H54 (cell line): ENCODE results near the gene AP1AR.
"Not testable (repeated sequence)": the region's sequence is repeated elsewhere in the genome, so short reads cannot be mapped to it uniquely, and the experiment has no call there.

Experiments
- DNase-seq: peaks from one replicate; pipeline ENCODE4 v3.0.0; 2011; ENCODE audit warnings: low spot score, mixed read lengths; ENCODE audit not compliant: insufficient read length
- FAIRE-seq: peaks from 3 replicates; lab custom pipeline; 2011; peaks lifted over from hg19 to GRCh38; lab: Jason Lieb, UNC
- POLR2A ChIP-seq: IDR thresholded peaks from 2 replicates; pipeline ENCODE4 v1.6.1; 2011; ENCODE audit warnings: low read depth, mild to moderate bottlenecking, low read length

Gene AP1AR

GRCh38 chr4:112231779-112232713, at the start of gene AP1AR:
Gene AP1AR, plus strand, starts transcription at chr4:112231787. Its CDS starts 305 bp downstream, at chr4:112232092.
- FAIRE-seq: no peak
- DNase-seq: peak; percentile 52
- peak; percentile 74 for TF ChIP-seq POLR2A

- FAIRE-seq (no peak), DNase-seq (no peak)
- TF ChIP-seq POLR2A: no peak
These were observed 49.0 kb upstream of the AP1AR start for GRCh38 chr4:112182604-112183003.

GRCh38 chr4:112183252-112183651, 48.3 kb upstream of the AP1AR start:
- FAIRE-seq (no peak), DNase-seq (no peak)
- TF ChIP-seq POLR2A: no peak

- FAIRE-seq (no peak), DNase-seq (no peak)
- TF ChIP-seq POLR2A: no peak
These were observed 47.1 kb upstream of the AP1AR start for GRCh38 chr4:112184438-112184837.

GRCh38 chr4:112185334-112185733, 46.3 kb upstream of the AP1AR start:
- no peak for TF ChIP-seq POLR2A
- no peak for DNase-seq
- no peak for FAIRE-seq

GRCh38 chr4:112185740-112186670, 45.6 kb upstream of the AP1AR start:
- TF ChIP-seq POLR2A: no peak
- FAIRE-seq: no peak
- no peak for DNase-seq

GRCh38 chr4:112189754-112190153, 41.8 kb upstream of the AP1AR start:
- DNase-seq (no peak), FAIRE-seq (no peak)
- TF ChIP-seq POLR2A: no peak

GRCh38 chr4:112190684-112191083, 40.9 kb upstream of the AP1AR start:
- no peak for TF ChIP-seq POLR2A
- FAIRE-seq (no peak), DNase-seq (no peak)

- no peak for DNase-seq
- no peak for TF ChIP-seq POLR2A
- FAIRE-seq: no peak
These were observed 35.1 kb upstream of the AP1AR start for GRCh38 chr4:112196461-112196860.

GRCh38 chr4:112199041-112199440, 32.5 kb upstream of the AP1AR start:
- FAIRE-seq: no peak
- no peak for DNase-seq
- TF ChIP-seq POLR2A: no peak

GRCh38 chr4:112201915-112202505, 29.6 kb upstream of the AP1AR start:
- no peak for FAIRE-seq
- DNase-seq: no peak
- no peak for TF ChIP-seq POLR2A

GRCh38 chr4:112203593-112203992, 28.0 kb upstream of the AP1AR start:
- FAIRE-seq: no peak
- no peak for DNase-seq
- no peak for TF ChIP-seq POLR2A

GRCh38 chr4:112206431-112206830, 25.2 kb upstream of the AP1AR start:
- no peak for TF ChIP-seq POLR2A
- DNase-seq: no peak
- FAIRE-seq: no peak

GRCh38 chr4:112208137-112209095, 23.2 kb upstream of the AP1AR start:
- FAIRE-seq: not testable (repeated sequence)

More at GRCh38 chr4:112208137-112209095, 23.2 kb upstream of the AP1AR start:
- DNase-seq: not testable (repeated sequence)
